Spleen (tissue), 7 donors: ENCODE measurements around the gene PHYH.

ENCODE experiments used
- POLR2A ChIP-seq, 3 donors: fragments of 450-650 bp; IDR thresholded peaks; one replicate each; pipeline ENCODE4 v1.5.1; 2017; ENCODE audit warnings: antibody characterized with exemption in 3 of 3, mild to moderate bottlenecking in 1 of 3
- POLR2AphosphoS5 ChIP-seq, 3 donors: sonication (generic); formaldehyde crosslinking; IDR thresholded peaks; one replicate each; pipeline ENCODE4 v1.5.1; 2017; ENCODE audit warnings: antibody characterized with exemption in 3 of 3
- TF ChIP-seq, protein P1 (sequence below), 11 experiments: fragments of 200-600 bp in 7 of 11; fragments of 450-650 bp in 4 of 11; sonication (generic) in 4 of 11; IDR thresholded peaks in 8 of 11; conservative IDR thresholded peaks in 3 of 11; 1 replicate in 7 of 11; 2 replicates in 4 of 11; pipeline versions ENCODE4 v1.4.0 to v1.8.0; 2016 to 2021; ENCODE audit warnings: antibody characterized with exemption in 11 of 11, inconsistent platforms in 4 of 11, mild to moderate bottlenecking in 1 of 11
- donor health status: DM: no; HTN: no; CAD: no; lungs with moderate emphysema.
- donor health status: DM: no; HTN: no; CAD: no.
- donor health status: DM: no; HTN: no; CAD: no.

DNA sequence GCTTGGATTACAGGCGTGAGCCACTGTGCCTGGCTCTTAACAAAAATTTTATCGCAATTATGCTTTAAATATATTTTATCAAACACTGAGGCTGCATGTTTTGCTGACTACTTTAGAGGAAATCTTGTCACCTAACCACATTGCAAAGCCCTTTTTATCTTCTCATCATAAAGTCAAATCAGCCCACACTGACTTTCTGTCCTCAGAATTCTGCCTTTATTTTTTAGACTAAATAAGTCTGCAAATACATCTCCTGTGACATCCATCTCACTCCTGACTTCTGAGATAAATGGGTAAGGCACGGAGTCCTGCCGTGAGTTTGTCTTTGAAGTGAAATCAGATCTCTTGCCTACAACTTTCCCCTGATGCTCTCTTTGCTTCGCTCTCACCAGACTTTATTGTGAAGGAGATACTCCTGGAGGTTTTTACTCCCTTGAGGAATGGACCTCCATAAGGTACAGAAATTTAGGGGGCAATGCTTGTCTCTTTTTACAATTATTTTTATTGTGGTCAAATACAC lies 42.2 kb downstream of the PHYH start:
- TF ChIP-seq, protein P1, sequence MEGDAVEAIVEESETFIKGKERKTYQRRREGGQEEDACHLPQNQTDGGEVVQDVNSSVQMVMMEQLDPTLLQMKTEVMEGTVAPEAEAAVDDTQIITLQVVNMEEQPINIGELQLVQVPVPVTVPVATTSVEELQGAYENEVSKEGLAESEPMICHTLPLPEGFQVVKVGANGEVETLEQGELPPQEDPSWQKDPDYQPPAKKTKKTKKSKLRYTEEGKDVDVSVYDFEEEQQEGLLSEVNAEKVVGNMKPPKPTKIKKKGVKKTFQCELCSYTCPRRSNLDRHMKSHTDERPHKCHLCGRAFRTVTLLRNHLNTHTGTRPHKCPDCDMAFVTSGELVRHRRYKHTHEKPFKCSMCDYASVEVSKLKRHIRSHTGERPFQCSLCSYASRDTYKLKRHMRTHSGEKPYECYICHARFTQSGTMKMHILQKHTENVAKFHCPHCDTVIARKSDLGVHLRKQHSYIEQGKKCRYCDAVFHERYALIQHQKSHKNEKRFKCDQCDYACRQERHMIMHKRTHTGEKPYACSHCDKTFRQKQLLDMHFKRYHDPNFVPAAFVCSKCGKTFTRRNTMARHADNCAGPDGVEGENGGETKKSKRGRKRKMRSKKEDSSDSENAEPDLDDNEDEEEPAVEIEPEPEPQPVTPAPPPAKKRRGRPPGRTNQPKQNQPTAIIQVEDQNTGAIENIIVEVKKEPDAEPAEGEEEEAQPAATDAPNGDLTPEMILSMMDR (IDR thresholded peaks at IDR 0.05 in 8 of 11, conservative IDR thresholded peaks at IDR 0.05 in 3 of 11) = no peak
- TF ChIP-seq POLR2AphosphoS5 (IDR thresholded peaks at IDR 0.05) (no peak), POLR2A (IDR thresholded peaks at IDR 0.05) (no peak)
